ENCODE data around the gene ARL6IP6.

Gene ARL6IP6

DNA sequence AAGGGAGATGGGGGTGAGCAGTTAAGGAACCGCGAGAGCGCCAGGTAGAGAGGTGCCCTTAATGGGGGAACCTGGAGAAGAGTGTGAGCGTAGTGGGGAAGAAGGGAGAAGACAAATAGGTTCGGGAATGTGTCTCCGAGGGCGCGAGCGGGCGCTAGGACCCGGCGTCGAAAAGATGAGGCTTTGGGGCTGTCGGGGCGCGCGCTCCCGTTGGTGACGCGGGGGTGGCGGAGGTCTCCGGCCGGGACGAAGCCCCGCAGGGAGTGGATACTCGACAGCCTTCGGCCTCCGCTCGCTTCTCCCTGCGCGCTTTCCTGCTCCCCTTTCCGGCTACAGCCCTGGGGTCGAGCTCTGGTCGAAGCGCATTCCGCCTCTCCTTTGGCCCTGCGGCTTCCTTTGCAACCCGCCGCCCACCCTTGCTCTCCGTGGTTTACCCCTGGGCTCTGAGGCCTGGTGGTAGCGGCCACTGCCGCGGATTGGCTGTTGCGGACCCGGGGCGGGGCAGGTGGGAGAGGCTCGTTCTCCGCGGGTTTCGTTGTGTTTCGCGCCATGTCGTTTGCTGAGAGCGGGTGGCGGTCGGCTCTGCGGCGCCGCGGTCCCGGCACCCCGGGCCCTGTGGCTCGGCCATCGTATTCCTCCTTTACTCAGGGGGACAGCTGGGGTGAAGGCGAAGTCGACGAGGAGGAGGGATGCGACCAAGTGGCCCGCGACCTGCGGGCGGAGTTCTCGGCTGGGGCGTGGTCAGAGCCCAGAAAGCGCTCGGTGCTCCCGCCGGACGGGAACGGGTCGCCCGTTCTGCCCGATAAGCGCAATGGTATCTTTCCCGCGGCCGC is at the start of gene ARL6IP6:
TSS of gene ARL6IP6 (plus strand) at position 545 of the 833 bp plus-strand sequence. CDS start at position 550, 5 bp downstream.
- DNase-seq = peak; percentile 94 to 99 (median 96)
- intact Hi-C loops (cut with DNase I) = loop anchor here (1.0 kb wide), 1 partner anchor 543 kb away; the partner anchor contains the start of gene STAM2

- no peak for DNase-seq
- intact Hi-C loops (cut with DNase I) = no loop called here
Measured at GRCh38 chr2:152674334-152674733, 44.1 kb upstream of the ARL6IP6 start.

DNA sequence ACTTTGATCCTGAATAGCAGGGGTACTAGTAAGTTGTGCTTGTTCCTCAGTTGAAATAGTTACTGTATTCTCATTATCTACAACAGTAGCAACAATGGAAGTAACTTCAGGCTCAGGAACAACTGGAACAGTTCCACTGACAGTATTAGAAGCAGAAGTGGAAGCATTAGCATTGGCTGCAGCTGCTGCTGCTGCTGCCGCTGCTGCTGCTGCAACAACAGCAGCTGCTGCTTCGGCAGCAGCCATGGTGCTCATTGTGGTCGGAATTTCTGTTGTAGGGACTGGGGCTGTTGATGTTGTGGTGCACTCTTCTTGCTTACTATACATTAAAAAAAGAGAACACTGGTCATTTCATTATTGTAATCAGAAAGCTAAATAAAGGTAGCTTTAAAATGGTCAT is 42.0 kb upstream of the ARL6IP6 start:
- intact Hi-C loops (cut with DNase I) = no loop called here

DNA sequence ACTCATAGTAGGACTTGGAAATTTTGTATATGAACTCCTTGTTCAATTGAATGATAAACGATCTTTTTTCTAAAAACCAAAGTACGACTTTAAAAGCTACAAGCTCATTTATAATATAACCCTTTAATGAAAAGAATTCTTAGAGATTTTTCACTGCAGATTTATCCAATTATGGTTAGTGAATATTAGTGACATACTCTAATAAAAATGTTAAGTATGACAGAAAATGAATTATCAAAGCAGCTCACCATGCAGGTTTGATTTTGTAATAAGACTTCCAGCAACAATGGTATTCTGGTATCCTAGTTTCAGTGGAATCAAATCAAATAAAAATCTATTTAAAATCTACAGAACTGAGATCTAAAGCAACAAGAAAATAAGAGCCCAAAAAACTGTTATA is 39.6 kb upstream of the ARL6IP6 start:
- no peak for DNase-seq
- intact Hi-C loops (cut with DNase I) = no loop called here

More for the DNA sequence above, 42.0 kb upstream of the ARL6IP6 start:
- DNase-seq = no peak

DNA sequence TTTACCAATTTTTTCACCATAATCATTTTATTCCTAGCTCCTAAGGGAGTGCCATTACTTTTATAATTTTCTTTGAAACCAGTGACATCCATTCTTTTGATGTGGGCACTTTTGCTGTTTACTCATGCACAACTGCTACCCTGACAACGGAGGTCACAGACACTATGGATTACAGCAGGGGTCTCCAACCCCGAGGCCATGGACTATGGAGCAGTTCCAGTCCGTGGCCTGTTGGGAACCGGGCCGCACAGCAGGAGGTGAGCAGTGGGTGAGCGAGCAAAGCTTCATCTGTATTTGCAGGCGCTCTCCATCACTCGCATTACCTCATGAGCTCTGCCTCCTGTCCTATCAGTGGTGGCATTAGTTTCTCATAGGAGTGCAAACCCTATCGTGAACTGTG is 35.8 kb upstream of the ARL6IP6 start:
- DNase-seq = peak in 1 of 10 donors; percentile 61
- intact Hi-C loops (cut with DNase I) = no loop called here

DNA sequence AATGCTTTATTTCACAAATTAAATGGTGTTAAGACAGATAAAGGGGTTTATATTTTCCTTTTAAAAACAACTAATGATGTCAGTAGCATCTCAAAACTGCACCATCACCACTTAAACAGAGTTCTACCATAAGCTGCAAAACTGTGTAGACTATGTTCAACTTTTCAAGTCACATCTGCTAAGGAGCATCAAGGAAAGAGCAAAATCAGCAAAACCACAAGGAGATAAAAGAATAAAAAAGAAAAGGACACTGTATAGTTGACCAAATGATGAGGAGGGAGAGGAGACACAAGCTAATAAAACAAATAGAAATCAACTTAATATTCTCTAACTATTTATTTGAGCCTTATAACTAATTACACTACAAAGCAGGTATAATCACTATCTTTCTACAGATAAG is 35.0 kb upstream of the ARL6IP6 start:
- no peak for DNase-seq
- intact Hi-C loops (cut with DNase I) = no loop called here

DNA sequence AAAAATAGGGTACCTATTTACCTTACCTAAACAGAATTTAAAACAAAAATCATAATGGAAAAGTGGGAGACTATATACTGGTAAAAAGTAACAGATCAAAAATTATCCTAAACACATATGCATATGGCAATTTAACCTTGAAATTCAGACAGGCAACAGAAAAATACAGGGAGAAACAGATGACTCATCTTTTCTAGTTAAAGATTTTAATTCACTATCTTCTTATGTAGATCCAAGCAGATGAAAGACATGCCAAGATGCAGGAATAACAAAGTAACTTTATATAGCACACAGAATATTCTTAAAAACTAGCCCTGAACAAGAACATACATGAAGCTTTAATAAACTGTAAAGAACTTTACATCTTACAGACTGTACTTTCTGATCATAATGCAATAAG is 32.1 kb upstream of the ARL6IP6 start:
- intact Hi-C loops (cut with DNase I) = no loop called here
- DNase-seq = no peak

GRCh38 chr2:152693033-152693432 is 25.4 kb upstream of the ARL6IP6 start:
- intact Hi-C loops (cut with DNase I) = no loop called here
- DNase-seq = no peak

DNA sequence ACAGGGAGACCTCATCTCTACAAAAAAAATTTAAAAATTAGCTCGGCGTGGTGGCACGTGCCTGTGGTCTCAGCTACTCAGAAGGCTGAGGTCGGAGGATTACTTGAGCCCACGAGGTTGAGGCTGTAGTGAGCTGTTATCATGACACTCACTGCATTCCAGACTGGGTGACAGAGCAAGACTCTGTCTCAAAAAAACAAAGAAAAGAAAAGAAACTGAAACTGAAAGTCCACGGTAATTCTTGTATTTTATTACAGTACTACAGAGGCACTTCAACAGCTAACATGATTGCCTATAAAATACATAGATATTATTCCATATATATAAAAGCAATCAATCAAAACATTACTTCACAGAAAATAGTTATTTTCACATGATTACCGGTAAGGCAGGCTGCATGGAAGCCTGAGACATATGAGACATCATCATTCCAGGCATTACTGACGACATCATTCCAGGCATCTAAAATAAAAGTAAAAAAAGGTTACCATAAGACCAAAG is 24.2 kb upstream of the ARL6IP6 start:
- intact Hi-C loops (cut with DNase I) = no loop called here

GRCh38 chr2:152695763-152696162 is 22.7 kb upstream of the ARL6IP6 start:
- intact Hi-C loops (cut with DNase I) = no loop called here
- DNase-seq = no peak

More for the DNA sequence above, 24.2 kb upstream of the ARL6IP6 start:
- DNase-seq = no peak

- DNase-seq = no peak
- intact Hi-C loops (cut with DNase I) = no loop called here
Measured at GRCh38 chr2:152696476-152696875, 21.9 kb upstream of the ARL6IP6 start.

- intact Hi-C loops (cut with DNase I) = no loop called here
Measured at GRCh38 chr2:152701198-152701597, 17.2 kb upstream of the ARL6IP6 start.

GRCh38 chr2:152706477-152707021 is 11.9 kb upstream of the ARL6IP6 start:
- no peak for DNase-seq
- intact Hi-C loops (cut with DNase I) = no loop called here

More at GRCh38 chr2:152701198-152701597, 17.2 kb upstream of the ARL6IP6 start:
- no peak for DNase-seq

DNA sequence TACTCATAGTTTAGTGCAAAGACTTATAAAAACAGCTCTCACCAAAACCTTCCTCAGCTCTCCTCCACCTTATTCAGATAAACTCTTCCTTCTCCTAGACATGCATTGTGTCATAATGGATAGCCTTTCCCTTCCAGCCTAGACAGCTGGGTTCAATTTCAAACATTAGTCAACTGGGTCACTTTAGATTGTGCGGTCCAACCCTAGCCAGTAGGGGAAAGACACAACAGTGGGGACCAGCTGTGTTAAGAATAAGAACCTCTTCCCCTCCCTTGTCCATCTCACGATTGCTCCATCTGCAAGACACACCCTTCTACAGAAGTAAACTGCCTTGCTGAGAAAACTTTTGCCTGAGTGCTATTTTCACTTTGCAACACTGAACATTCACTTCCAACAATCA is 9.7 kb upstream of the ARL6IP6 start:
- intact Hi-C loops (cut with DNase I) = no loop called here
- DNase-seq = no peak

- intact Hi-C loops (cut with DNase I) = no loop called here
- DNase-seq = no peak
Measured at GRCh38 chr2:152710713-152711112, 7.7 kb upstream of the ARL6IP6 start.

DNA sequence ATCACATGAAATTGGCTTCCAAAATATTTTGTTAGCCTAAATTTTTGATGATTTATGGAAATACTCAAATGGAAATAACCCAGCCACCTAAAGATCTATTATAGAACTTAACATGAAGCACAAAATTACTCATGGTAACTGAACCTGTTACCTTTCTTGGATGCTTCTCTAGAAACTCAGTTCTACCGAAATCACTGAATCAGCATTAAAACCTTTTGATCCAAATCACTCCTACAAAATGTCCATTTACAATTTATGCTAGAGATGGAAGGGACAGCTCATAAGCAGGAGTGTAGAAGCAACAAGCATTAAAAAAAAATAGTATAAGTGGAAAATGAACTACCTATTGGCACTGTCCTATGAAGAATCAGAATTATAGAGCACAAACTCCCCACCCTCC is 3.3 kb upstream of the ARL6IP6 start:
- intact Hi-C loops (cut with DNase I) = no loop called here

GRCh38 chr2:152715854-152716428 is 2.5 kb upstream of the ARL6IP6 start:
- intact Hi-C loops (cut with DNase I) = no loop called here
- no peak for DNase-seq

More for the DNA sequence above, 3.3 kb upstream of the ARL6IP6 start:
- DNase-seq = no peak

DNA sequence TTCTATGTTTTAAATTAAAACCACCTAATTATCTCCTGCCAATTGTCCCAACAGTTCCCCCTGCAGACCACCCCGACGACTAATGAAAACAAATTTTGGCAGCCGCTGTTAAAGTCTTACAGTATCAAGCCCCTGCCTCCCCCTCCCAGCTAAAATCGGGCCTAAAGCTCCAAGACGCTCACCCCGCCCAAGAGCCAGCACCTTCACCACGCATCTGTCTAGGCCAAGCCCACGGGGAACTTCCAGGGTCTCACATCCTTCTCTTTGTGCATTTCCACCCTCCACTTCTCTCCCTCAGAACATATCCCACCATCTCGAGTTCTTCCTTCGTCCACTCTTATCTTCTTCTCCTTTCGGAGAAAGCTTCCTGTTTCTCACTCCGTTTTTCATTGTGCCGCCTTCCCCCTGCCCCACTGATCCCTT is 1.6 kb upstream of the ARL6IP6 start:
- intact Hi-C loops (cut with DNase I) = no loop called here
- peak in 3 of 10 donors; percentile 8 to 73 (median 41) for DNase-seq

- peak; percentile 99 to 100 (median 99) for DNase-seq
- intact Hi-C loops (cut with DNase I) = loop anchor here (1.0 kb wide), 1 partner anchor 542 kb away; the partner anchor contains the start of gene STAM2
Measured at GRCh38 chr2:152717228-152718075, 968 bp upstream of the ARL6IP6 start, which contains the start of gene PRPF40A. PRPF40A (minus strand) TSS chr2:152717461; CDS start chr2:152717439, 22 bp downstream.
